ENCODE measurements around the gene GABRA4.
A peak's percentile ranks its signal among the peaks of the same experiment; 100 is the strongest.

The GABRA4 gene

DNA sequence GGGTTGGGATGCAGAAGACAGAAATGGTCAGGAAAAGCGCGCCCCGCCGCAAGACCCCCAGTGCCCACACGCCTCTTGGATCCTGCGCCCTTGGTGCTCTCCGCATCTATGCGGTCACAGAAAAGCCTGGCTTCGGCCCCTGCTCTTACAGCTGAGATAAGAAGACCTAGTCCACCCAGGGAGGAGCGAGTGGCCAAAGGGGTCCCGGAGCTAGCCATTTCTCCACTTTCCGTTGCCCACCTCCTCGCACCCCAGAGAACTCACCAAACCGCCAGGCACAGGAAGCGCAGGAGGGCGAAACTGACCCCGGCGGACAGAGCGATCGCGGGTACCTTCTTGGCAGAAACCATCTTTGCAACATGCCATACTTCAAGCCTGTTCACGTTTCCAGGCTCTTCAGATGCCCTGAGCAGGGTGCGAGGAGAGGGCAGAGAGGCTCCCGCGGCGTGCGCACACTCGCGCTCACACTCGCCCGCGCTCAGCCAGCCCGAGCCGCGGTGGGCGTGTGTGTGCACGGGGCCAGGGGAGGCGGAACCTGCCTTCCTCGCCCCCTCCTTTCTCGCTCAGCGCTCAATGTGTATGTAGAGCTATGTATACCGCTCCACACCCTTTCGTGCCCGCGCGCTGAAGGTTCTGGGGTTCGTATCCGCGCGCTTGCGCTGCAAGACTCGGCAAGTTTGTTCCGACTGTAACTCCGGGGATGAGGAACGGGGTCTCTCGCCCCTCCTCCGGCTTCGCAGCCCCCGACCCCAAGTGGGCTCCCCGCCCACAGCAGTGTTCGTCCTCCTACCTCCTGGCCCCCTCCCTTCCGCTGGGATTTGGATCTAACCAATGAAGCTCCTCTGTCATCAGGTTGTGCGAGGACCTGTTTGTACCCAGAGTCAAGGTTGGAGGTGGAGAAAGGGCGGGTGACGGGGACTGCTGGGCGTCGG is at the start of gene GABRA4:
Gene GABRA4 (minus strand): TSS at position 507 of the 932 bp plus-strand sequence. CDS start 157 bp downstream, at position 350.
- DNase-seq: no peak

DNA sequence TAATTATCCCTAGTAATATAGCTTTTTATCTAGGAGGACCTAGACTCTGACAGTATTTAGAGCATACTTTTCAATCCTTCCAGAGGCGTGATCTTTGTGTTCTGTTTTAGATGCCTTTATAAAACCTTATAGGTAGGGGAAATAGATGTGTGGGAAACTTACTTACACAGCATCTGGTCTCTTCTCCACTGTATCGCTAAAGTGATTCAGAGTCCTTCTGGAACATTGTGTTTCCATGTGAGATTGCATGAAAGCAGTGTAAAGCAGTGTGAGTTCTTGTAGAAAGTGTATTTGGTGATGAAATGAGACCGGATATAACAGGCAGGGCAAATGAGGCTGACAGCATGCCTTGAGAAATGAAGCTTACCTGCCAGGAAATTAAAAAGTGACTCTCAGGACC is 47.4 kb upstream of the GABRA4 start:
- no peak for DNase-seq

DNA sequence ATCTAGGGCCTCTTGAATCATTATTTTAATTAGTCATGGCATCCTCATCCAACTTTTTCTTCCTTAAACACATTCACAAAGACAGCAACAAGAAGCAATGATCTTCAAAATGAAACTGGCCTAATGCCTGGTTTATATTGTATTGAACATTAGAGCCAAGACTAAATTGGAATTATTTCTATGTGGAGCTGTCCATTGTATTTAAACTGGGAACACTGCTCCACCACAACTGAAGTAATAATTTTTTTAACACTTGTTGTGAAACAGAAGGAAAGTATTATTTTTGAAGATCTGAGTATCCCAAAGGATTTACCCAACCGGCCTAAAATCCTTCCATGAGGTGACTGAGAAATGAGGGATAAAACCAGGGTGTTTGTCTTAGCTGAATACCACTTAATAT is 44.9 kb upstream of the GABRA4 start:
- no peak for DNase-seq

DNA sequence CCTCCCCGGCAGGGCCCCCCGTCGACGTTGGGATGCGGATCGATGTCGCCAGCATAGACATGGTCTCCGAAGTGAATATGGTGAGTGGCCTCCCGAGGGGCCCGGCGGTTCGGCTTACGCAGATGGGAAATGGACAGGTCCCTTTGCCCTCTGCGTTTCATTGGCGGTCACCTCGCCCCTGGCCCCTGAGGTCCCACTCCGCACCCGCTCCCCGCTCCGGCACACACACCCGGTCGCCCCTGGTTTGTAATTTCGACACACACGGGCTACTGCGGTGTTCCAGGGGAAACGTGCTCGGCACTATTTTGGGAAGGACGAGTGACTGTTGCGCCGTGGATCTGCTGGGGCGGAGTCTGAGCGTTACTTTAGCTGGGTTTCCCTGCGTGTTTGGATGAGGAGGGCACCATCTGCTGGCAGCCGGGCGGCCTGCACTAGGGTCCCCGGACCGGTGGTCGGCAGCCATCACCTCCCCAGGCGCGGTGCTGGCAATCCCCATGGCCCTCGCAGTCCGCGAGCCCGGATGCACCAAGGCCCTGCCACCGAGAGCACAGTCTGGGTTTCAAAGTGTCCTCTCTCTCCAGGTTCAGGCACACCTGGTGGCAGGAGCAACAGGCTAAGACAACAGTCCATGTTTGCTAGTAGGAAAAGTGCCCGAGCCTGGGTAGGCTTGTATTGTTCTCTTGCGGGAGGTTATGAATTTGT is 39.2 kb upstream of the GABRA4 start:
- peak; percentile 28 for DNase-seq

DNA sequence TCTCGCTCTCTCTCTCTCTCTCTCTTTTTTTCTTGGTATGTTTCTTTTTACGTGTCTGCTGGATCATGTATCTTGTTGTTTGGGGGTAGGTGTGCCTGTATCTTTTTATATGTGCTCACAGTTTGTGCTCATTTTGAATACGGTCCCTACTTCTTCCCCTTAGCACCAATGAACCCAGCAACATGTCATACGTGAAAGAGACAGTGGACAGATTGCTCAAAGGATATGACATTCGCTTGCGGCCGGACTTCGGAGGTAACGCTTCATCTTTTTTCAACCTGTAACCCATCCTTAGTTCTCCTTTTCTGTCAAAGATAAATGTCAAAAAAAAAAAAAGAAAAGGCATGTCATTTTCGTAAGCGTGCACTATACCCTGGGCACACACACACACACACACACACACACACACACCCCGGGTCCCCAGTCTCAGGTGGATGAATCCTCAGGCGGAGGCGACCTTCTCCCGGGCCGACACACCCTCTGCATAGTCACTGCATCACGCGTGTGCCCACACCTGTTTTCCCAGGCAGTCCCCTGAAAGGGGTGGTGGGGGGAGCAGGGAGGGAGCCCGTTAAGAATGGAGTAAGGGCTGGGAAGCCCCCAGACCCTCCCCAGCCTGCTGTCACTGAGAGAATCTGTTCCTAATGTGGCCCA is 38.5 kb upstream of the GABRA4 start:
- DNase-seq: no peak

DNA sequence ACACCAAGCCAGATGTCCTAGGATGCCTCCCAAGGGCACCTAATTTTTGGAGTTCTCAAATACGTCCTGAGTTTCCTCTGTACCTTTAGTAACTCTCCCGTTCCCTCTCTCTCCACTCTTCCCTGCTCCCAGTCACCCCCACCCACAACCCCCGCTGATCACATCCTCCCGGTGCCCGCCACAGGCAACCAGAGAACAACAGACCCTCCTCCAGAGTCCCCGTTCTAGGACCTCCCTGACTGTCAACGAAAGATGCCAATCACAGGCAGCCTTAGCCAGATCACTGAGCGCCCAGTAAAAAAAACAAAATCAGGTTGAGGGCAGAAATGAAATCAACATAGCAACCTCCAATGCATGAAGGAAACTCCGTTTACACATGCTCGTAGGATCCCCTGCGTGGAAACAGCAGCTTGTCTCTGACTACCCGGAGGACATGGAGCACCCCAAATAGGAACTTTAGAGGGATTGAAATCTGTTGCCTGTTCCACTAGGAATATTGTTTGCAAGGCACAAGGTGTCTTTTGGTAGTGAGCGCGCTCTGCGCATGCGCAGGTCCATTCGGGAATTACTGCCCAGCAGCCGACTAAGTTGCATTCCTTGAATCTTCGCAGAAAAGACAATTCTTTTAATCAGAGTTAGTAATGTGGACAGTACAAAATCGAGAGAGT is 37.8 kb upstream of the GABRA4 start, which contains the start of gene GABRB1:
Gene GABRB1 (plus strand): TSS at position 557 of the 668 bp plus-strand sequence.
- peak; percentile 12 for DNase-seq

- DNase-seq: no peak
These were observed 24.1 kb upstream of the GABRA4 start for GRCh38 chr4:47017494-47017893.

DNA sequence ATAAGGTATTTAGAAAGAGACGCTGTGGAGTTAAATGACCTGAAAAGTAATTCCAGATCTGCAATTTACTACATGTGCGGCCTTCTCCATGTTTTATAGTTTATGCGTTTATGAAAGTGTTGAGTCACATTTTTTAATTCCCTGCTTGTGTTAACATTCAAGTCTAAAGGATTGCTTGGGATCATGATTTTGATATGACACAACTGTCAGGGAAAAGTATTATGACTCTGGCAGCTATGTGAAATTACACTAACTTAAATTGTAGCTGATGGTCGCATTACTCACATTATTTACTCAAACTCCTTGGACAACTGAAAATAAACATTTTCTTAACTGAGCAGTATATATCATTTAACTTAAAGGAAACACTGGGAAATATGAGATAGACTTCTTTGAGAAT is 23.7 kb upstream of the GABRA4 start:
- DNase-seq: no peak

- no peak for DNase-seq
These were observed 20.0 kb upstream of the GABRA4 start for GRCh38 chr4:47013373-47013772.

- no peak for DNase-seq
These were observed 19.3 kb upstream of the GABRA4 start for GRCh38 chr4:47012676-47013075.

DNA sequence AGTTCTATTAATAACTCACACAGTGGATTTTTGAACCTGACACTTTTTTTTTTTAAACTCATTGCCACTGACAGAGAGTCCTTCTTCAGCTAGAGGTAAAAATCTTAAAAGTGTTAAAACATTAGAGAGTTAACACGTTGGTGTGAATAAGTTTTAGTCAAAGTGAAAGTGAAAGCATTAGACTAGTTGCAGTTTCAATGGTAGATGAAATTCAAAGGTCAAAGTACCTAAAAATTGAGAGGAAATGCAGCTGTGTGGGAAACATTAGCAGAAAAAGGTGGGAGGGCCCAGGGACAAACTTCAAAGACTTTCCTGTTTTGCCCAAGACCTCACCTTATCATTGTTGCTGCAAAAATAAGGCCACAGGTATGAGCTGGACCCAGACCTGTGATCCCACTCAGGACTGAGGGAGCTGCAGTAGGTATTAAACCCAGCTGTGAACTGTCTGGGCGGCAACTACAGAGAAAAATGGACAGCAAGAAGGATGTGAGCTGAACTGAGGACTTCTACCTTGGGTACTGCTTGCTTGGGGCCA is 17.6 kb upstream of the GABRA4 start:
- DNase-seq: no peak

GRCh38 chr4:47010347-47010911 is 17.0 kb upstream of the GABRA4 start:
- no peak for DNase-seq

DNA sequence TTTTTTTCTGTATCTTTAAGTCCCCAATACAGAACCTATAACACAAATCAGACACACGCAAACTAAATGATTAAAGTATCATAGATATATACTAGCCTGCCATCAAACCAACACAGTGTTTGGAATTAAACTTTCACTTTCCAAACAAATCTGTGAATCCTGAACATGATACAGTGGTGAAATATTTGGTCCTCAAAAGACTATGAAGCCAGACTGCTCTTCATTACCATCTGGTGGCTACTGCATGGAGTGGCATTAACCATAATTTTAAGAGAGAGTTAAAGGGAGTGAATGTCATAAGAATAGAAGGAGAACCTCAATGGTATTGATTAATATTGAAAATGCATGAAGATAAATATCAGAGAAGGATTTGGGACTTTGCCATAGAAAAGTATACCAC is 9.2 kb upstream of the GABRA4 start:
- DNase-seq: no peak

GRCh38 chr4:47000406-47000805 is 7.0 kb upstream of the GABRA4 start:
- DNase-seq: no peak

DNA sequence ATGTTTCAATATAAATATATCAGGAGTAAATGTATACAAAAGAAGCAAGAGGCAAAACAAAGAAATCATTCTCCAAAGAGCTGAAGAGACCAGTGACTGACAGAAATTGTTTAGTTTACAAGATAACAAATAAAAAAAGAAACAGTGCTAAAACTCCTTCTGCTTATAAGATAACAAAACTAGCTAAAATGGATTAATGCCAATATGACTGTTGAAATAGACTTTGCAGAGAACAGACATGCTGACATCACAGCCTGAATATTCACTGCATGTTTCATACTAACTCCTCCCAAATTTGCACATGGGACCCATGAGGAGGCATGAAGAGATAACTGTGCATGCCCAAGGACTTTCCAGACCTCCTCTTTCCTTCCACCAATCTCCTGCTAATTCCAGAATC is 6.2 kb upstream of the GABRA4 start:
- no peak for DNase-seq

GRCh38 chr4:46994007-46994405 is 625 bp upstream of the GABRA4 start:
- no peak for DNase-seq

GRCh38 chr4:46992338-46992737 is 1.0 kb downstream of the GABRA4 start:
- DNase-seq: no peak

DNA sequence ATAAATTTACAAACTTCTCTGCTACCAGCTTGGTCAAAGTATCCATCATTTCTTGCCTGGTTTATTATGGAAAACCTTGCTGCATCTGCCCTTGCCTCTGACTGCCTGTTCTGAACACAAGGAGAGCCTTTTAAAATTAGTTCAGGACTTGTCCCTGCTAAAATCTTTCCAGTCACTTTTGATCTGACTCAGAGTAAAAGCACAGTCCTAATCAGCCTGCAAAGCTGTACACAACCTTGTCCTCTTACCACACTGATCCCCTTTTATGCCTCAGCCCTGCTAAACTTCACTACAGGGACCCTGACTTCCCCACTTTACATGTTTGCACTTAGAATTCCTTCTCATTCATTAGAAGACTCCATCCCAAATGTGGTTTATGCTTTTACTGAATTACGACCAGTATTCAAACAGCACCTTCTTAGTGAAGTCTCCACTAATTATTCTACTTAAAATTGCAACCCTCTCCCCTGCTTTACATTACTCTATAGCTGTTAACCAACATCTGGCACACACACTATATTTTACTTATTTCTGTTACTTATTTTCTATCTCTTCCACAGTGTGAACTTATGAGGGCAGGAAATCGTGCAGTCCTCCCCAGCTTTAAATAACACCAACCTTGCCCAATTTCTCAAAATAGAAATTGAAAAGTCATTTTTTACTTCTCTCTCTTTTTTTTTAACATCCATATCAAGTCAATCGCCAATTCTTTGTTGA is 6.3 kb downstream of the GABRA4 start:
- no peak for DNase-seq

- no peak for DNase-seq
These were observed 8.6 kb downstream of the GABRA4 start for GRCh38 chr4:46984781-46985180.

- no peak for DNase-seq
These were observed 12.5 kb downstream of the GABRA4 start for GRCh38 chr4:46980851-46981250.

DNA sequence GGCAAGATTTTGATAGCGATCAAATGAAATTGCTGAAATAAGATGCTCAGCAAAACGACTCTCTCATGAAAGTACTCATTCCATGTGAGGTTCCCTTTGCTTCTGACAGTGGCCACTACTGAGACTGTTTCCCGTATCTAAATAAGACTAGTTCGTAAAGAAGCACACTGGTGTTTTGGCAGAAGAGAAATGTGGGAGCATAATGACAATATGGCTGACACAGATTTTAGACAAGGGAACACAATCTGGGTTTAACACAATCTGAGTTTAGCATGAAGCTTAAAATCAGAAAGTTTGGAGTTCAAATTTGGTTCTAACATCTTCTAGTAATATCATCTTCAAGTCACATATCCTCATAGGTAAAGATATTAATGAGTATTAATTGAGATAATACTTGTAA is 13.7 kb downstream of the GABRA4 start:
- no peak for DNase-seq

GRCh38 chr4:46979283-46979682 is 14.1 kb downstream of the GABRA4 start:
- DNase-seq: no peak
